Mucosa of rectum (tissue), 2 donors: ENCODE measurements around the gene ACLY.
A peak's percentile ranks its signal among the peaks of the same experiment; 100 is the strongest.

Experiments used
- H3K27ac ChIP-seq, 2 donors: one replicate each; pipeline ENCODE4 v1.7.0; 2013; ENCODE audit warnings: inconsistent platforms in 2 of 2, low read depth in 2 of 2, low read length in 2 of 2
- H3K27me3 ChIP-seq, 2 donors: one replicate each; pipeline ENCODE4 v1.7.0; 2013; ENCODE audit warnings: low read length in 2 of 2; ENCODE audit not compliant: control insufficient read depth in 2 of 2, insufficient read depth in 2 of 2
- H3K36me3 ChIP-seq, 2 donors: one replicate each; pipeline ENCODE4 v1.7.0; 2013; ENCODE audit warnings: low read length in 2 of 2; ENCODE audit not compliant: control insufficient read depth in 2 of 2, insufficient read depth in 2 of 2
- H3K4me1 ChIP-seq, 2 donors: one replicate each; pipeline ENCODE4 v1.7.0; 2013; ENCODE audit warnings: low read length in 2 of 2, mild to moderate bottlenecking in 1 of 2; ENCODE audit not compliant: control insufficient read depth in 2 of 2, insufficient read depth in 2 of 2
- H3K4me3 ChIP-seq, 2 donors: one replicate each; pipeline ENCODE4 v1.7.0; 2013; ENCODE audit warnings: low read length in 2 of 2
- H3K9ac ChIP-seq, 2 donors: one replicate each; pipeline ENCODE4 v1.7.0; 2013; ENCODE audit warnings: low read length in 2 of 2, low read depth in 1 of 2, mild to moderate bottlenecking in 1 of 2
- H3K9me3 ChIP-seq, 2 donors: one replicate each; pipeline ENCODE4 v1.7.0; 2013; ENCODE audit warnings: low read length in 2 of 2; ENCODE audit not compliant: control insufficient read depth in 2 of 2
- donor health status: healthy.
- donor health status: Normal muscosa, but diverticular disease.

ACLY gene

DNA sequence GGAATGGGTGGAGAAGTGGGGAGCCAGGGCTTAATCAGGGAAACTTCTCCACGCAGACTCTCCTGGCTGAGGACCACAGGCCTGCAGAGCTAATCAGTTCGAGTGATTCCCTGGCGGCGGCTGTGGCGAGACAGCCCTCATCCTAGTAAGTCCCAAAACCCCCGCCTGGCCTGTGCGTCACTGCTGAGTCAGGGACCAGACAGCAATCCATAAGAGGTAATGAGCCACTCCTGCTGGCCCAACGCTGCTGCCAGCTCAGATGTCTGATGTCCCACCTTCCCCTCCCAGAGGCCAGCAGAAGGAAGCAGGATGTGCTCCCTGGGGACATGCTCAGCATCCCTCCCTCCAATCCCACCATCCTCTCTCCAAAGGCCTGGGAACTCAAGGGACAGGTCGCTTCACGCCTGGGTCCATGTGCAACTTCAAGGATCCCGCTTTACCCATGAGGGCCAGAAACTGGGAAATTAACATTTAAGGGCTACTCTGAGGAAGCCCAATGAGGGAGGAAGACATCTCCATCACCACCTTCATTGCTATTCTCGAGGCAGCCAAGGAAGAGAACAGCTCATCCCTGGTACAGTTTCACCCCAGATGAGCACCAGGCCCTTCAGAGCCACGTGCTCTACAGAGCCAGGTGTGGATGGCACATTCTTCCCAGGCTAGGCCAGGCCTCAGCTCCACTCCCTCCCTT lies 7.9 kb downstream of the ACLY start:
- Histone ChIP-seq H3K9ac (no peak overlapping the region), H3K9me3 (no peaks in the 10 kb centered on the region), H3K36me3 (peaks cover 41 to 65% of the 10 kb centered on the region in 2 donors), H3K27me3 (no peaks in the 10 kb centered on the region), H3K27ac (no peak overlapping the region), H3K4me3 (no peak overlapping the region), H3K4me1 (peaks cover 6 to 8% of the 10 kb centered on the region in 2 donors)

DNA sequence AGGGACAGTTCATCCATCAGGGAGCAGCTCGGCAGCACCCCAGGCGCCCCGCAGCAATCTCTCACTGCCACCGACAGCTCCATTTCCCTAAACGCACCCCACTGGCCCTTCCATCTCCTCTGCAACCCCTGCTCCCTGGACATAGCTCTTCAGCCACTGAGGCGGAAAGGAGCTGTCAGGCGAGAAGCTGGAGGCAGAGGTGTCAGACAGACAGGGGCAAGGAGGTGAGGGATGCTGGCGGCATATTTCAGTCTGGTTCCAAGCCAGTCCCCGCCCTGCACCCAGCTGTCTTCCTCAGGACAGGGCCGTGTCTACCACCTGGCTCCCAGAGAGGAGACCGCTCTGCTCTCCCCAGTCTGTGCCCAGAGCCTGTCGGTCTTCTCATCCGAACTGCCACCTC lies 9.7 kb downstream of the ACLY start:
- H3K27ac ChIP-seq, result no peak overlapping the region
- H3K9ac ChIP-seq, result no peak overlapping the region

DNA sequence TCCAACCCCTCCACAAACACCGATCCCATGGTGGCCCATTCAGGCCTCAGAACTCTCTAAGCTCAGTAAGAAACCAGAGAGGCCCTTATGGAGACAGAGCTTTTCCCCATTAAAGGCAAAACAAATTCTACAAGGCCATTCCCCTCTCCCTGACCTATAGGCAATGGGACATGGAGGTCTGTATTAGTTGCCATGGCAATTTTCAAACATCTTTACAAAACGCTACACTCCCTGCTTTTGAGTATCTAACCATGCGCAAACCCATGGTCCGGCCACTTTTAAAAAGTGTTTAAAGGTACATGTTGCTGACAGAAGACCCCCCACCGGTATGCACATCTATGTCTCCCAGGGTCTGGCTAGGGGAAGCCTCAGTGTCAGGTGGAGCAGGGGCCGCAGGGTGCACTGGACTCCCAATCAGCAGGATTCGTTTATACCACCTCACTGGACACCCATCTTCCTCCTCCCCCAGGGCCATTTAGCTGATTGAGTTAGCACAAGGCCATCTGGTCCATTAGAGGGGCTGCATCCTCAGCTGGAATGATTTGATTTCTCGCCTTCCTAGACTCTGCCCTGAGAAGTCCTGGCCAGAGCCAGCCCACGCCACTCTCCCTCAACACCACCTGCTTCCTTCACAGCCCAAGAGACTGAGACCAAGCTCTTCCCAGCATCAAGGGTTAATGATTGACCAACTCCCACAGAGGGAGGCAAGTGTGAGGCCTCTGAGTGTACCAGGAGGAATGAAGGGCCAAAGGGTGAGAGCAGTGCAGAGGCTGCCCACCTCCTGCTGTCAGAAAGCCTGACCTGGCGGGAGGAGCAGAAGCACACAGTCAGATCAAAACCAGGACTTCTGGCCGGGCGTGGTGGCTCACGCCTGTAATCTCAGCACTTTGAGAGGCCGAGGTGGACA lies 10.9 kb downstream of the ACLY start:
- Histone ChIP-seq H3K4me3 (no peak overlapping the region), H3K9me3 (no peaks in the 10 kb centered on the region), H3K27ac (no peak overlapping the region), H3K36me3 (peaks cover 59 to 74% of the 10 kb centered on the region in 2 donors), H3K27me3 (no peaks in the 10 kb centered on the region), H3K4me1 (peaks cover 0 to 3% of the 10 kb centered on the region in 2 donors), H3K9ac (peak overlapping the region in 1 of 2 donors; percentile 6)

More for the DNA sequence above, 9.7 kb downstream of the ACLY start:
- Histone ChIP-seq H3K9me3 (no peaks in the 10 kb centered on the region), H3K4me3 (no peak overlapping the region), H3K36me3 (peaks cover 58 to 82% of the 10 kb centered on the region in 2 donors), H3K4me1 (peaks cover under 1 to 3% of the 10 kb centered on the region in 2 donors), H3K27me3 (no peaks in the 10 kb centered on the region)

DNA sequence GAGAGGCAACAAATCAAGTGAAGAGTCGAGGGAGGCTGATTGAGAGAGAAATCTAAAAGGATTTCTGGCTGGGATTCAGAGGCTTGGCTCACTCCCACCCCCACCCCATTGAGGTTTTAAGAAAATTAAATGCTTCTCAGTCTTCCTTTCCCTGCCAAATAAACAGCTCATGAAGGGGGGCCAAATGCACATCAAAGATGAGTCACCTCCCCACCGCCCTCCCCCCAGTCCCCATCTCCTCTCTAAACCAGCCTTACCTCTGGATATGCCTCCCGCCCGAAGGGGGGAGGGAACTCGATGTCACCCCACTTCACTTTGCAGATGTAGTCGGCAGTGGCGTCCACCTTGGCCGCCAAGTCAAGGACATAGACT lies 11.6 kb downstream of the ACLY start:
- Histone ChIP-seq H3K27me3 (no peaks in the 10 kb centered on the region), H3K4me1 (peaks cover 0 to 3% of the 10 kb centered on the region in 2 donors), H3K9me3 (no peaks in the 10 kb centered on the region), H3K4me3 (no peak overlapping the region), H3K27ac (no peak overlapping the region), H3K36me3 (peaks cover 57 to 72% of the 10 kb centered on the region in 2 donors), H3K9ac (no peak overlapping the region)

DNA sequence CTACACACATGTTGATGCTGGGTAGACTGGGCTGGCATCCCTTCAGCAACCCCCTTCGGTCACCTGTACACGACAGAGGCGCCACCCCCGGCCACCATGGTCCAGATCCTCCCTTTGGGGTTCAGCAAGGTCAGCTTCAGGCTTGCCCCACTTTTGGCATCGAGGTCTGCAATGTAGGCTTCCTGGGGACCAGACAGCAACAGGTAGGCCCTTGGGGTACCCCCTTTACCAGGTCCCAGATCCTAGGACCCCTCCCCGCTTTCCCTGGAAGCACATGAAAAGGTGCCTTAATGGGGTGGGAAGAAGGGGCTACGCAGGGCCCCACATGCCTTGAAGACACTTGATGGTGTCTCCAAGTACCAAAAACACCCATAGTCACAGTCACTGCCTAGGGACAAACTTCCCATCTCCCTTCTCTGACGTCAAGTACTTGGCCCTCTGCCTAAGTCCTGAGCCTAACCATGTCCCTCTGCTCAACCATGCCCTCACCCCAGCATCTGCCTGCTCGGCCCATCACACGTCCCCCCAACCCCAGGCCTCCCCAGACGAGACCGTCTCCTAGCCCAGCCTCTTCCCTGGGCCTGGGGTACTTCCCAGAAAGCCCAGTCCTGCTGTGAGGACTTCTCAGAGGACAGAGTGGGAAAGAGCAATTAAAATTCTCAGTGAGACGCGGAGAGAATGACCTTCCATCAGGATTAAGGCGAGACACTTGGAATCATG lies 12.1 kb downstream of the ACLY start:
- Histone ChIP-seq H3K27ac (no peak overlapping the region), H3K36me3 (peaks cover 60 to 67% of the 10 kb centered on the region in 2 donors)

GRCh38 chr17:41905172-41905571 lies 13.6 kb downstream of the ACLY start:
- Histone ChIP-seq H3K27me3 (no peaks in the 10 kb centered on the region), H3K9me3 (no peaks in the 10 kb centered on the region), H3K27ac (no peak overlapping the region), H3K4me1 (peaks cover 0 to 3% of the 10 kb centered on the region in 2 donors), H3K4me3 (no peak overlapping the region), H3K9ac (no peak overlapping the region), H3K36me3 (peaks cover 56 to 64% of the 10 kb centered on the region in 2 donors)

More for the DNA sequence above, 12.1 kb downstream of the ACLY start:
- Histone ChIP-seq H3K9ac (no peak overlapping the region), H3K9me3 (no peaks in the 10 kb centered on the region), H3K4me1 (peaks cover 0 to 3% of the 10 kb centered on the region in 2 donors), H3K27me3 (no peaks in the 10 kb centered on the region), H3K4me3 (no peak overlapping the region)

DNA sequence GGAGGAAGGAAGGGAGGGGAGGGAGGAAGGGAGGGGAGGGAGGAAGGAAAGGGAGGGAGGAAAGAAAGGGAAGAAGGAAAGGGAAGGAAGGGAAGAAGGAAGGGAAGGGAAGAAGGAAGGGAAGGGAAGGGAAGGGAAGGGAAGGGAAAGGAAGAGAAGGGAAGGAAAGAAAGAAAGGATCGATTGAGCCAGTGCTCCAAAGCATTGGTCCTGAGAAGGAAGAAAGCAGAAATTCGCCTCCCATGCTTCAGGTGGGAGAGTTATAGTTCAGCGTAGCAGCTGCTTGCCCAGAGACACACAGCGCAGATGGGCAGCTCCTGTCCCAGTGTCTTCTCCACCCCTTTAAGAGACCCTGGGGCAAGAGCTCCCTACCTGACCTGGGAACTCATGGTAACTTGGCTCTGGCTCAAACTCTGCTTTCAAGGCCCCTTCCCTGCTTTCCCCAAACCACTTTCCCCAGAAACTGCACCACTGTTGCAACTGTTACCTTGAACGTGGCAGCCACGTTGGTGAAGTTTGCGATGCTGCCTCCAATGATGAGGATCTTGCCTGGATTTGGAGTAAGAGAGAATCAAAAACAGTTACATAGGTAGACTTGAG lies 14.4 kb downstream of the ACLY start:
- Histone ChIP-seq H3K36me3 (peaks cover 48 to 59% of the 10 kb centered on the region in 2 donors), H3K27ac (no peak overlapping the region), H3K27me3 (no peaks in the 10 kb centered on the region), H3K4me1 (peaks cover 0 to 3% of the 10 kb centered on the region in 2 donors), H3K4me3 (no peak overlapping the region), H3K9me3 (no peaks in the 10 kb centered on the region), H3K9ac (no peak overlapping the region)

DNA sequence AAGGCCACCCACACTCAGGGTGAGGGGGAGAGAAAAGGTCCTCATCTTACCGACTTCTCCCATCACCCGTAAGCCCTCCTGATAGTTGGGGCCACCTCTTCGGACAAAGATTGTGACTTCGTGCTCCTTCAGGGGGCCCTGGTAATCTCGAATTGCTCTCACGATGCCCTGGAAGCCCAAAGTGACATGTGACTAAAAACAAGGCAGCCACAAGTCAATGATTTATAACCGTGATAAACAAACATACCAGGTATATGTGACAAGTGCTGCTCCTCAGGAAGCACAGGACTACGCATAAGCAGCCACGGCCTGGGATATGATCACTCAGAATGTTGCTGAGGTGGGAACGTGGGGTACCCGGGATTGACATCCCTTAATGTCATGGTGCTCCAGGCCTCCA lies 17.1 kb downstream of the ACLY start:
- no peak overlapping the region for H3K4me3 ChIP-seq
- H3K36me3 ChIP-seq, result peaks cover 59 to 64% of the 10 kb centered on the region in 2 donors
- no peaks in the 10 kb centered on the region for H3K4me1 ChIP-seq
- H3K9me3 ChIP-seq, result no peaks in the 10 kb centered on the region
- no peak overlapping the region for H3K9ac ChIP-seq
- no peaks in the 10 kb centered on the region for H3K27me3 ChIP-seq
- H3K27ac ChIP-seq, result no peak overlapping the region

GRCh38 chr17:41896726-41897125 lies 22.0 kb downstream of the ACLY start:
- H3K9ac ChIP-seq, result no peak overlapping the region

More at GRCh38 chr17:41896726-41897125, 22.0 kb downstream of the ACLY start:
- peaks cover 69 to 74% of the 10 kb centered on the region in 2 donors for H3K36me3 ChIP-seq
- no peaks in the 10 kb centered on the region for H3K4me1 ChIP-seq
- H3K27ac ChIP-seq, result no peak overlapping the region
- no peaks in the 10 kb centered on the region for H3K27me3 ChIP-seq
- H3K9me3 ChIP-seq, result no peaks in the 10 kb centered on the region
- no peak overlapping the region for H3K4me3 ChIP-seq
